HuH-7 (cell line): Measurements from ENCODE around the gene MVB12A.
A peak's percentile ranks its signal among the peaks of the same experiment; 100 is the strongest.

Experiments
- DNase-seq: peaks from one replicate; pipeline ENCODE4 v3.0.0; 2011; ENCODE audit warnings: low spot score

Gene MVB12A

DNA sequence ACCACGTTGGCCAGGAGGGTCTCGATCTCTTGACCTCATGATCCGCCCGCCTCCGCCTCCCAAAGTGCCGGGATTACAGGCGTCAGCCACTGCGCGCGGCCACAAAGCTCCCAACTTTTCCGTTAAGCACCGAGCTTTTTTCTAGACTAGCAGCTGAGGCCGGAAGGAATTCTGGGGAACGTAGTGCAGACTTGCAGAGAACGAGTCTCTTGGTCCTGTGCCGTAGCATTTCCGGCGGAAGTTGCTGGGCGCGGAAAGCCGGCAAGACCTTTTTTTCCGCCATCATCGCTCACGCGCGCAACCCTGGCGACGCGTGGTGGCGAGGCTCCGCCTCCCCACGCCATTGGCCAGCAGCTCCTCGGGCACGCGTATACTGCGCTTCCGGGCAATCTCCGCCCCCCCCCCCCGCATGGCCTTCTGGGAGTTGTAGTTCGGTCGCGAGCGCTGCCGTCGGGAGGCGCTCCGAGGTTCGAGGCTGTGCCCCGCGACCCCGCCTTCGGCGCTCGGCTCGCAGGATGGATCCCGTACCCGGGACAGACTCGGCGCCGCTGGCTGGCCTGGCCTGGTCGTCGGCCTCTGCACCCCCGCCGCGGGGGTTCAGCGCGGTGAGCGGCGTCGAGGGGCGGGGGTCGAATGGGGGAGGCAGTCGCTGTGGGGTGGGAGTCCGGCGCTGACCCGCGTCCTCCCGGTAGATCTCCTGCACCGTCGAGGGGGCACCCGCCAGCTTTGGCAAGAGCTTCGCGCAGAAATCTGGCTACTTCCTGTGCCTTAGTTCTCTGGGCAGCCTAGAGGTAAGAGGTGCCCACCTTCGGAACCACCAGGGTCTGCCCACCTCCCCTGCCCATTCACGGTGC lies at the start of gene MVB12A:
Gene MVB12A, plus strand, starts transcription at position 427 of the 854 bp plus-strand sequence. Its CDS starts 89 bp downstream, at position 516.
- DNase-seq = peak; percentile 94

DNA sequence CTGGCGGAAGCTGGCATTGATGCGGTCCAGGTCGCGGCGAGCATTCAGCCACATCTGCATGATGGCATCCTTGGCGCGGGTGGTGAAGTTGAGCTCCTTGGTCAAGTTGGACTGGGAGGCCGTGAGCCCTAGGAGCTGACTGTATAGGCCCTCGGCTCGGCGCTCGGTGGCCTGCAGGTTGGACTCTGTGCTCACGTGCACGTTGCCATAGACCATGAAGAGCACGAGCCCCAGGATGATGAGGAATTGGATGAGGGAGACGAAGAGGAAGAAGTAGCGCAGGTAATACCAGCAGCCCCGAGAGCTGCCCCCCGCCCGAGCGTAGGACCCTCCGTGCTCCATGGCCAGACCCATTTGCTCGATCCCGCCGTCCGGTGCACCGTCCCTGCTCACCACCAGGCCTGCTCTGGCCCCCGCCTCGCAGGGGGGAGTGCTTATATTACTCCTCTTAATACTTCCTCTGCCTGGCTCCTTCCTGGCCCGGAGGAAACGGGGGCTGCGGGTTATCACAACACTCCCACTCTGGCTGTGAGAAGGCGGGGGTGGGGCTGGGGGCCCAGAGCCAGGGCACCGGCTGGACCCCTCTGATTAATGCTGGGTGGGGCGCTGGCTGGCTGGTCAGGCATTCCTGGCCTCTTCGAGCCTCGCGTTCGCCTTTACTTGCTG lies 42.8 kb upstream of the MVB12A start, which contains the start of gene PLVAP:
Gene PLVAP, minus strand, starts transcription at position 408 of the 666 bp plus-strand sequence. Its CDS starts 54 bp downstream, at position 354.
- no peak for DNase-seq

DNA sequence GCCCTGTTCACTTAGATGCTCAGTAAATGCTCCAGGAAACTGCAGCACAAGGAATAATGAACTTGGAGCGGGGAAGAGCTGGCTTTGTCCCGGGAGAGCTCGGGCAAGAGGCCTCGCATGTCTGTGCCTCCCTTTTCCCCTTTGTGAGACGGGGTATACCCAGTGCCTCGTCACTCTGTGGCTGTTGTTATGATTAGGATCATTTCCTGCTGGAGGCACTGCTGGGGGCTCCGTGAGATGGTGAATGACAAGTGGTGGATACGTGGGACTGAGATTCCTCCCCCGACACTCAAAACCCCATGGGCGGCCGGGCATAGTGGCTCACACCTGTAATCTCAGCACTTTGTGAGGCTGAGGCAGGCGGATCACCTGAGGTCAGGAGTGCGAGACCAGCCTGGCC lies 41.6 kb upstream of the MVB12A start:
- DNase-seq = no peak

DNA sequence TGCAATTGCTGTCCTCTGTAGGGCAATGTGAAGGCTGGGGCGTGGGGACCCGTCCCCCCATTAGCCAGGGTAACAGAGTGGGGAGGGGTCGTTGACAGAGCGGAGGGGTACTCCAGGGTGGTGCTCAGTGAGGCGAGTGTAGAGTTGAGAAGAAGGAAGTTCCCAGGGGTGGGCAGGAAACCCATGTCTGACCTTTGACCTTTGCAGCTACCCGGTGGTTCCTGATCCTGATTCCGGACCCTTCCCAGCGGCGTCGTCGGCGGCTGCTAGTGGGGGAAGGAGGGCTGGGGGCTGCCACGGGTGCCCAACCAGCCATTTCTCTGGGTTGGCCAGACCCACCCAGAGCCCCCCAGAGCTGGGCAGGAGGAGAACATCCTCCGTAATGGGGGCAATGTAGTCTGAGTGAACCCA lies 40.6 kb upstream of the MVB12A start:
- no peak for DNase-seq

DNA sequence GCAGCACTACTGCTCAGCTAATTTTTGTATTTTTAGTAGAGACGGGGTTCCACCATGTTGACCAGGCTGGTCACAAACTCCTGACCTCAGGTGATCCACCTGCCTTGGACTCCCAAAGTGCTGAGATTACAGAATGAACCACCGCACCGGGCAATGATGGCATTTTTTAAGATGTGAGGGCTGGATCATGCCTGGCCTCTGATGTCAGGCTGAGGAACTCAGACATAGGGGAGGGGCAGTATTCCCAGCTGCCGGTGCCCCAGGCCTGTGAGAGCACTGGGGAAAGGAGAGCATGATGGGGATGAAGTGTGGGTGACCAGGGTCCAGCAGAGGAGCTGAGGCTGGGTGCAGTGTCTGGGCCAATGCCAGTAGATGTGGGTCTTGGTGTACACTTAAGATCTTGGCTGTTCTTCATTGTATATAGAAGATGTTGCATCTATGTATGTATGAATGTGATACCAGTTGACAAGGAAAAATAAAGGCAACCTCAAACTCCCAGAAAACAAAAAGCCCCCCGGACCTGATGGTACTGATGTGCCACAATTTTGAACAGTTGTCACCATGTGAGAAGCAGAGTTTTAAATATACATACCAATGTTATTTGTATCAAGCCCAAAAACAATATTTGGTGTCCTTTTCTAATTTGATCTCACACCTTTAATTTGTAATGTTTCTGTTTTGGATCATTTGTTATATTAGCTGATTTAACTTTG lies 39.3 kb upstream of the MVB12A start:
- no peak for DNase-seq

DNA sequence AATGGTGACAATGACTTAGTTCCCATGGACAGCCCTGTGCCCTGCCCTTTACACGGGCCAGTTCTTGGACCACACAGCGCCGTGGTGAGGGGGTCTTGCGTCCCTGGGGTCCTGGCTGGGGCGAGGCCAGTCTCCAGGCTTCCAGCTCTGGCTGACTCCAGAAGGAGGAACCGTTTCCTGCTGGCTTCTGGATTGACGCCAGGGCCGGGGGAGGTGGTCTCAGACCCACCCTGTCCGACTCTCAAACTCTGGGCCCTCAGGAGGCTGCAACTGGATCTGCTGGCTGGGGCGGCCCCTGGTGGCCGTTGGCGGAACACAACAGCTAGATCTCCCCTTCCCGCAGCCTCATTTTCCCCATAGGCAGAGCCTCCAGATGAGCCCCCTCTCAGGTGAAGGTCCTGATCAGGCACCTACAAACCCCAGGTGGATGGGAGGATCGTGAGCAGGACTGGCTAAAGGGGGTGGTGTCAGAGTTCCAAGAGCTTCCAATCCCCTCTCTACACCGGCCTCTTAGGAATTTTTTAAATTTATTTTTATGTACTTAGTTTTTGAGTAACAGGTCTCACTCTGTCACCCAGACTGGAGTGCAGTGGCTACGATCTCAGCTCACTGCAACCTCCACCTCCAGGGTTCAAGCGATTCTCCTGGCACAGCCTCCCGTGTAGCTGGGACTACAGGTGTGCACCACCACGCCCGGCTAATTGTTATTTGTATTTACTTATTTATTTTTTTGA lies 33.8 kb upstream of the MVB12A start:
- peak; percentile 72 for DNase-seq

DNA sequence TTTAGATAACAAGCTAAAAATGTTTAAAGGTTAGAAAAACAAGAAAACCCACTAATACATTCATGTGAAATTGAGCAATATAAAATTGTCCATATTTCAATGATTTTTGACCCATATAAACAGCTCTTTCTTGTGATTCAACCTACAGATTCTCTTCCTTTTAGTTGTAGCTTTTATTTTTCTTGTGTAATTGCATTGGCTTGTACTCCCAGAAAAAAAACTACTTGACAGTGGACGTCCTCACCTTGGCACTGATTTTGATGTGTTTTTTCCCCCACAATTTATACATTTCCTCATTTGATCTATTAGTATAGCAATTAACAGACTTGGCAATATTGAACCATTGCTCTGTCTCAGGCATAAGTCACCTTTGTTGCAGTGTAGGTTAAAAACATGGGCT lies 30.6 kb upstream of the MVB12A start:
- no peak for DNase-seq

DNA sequence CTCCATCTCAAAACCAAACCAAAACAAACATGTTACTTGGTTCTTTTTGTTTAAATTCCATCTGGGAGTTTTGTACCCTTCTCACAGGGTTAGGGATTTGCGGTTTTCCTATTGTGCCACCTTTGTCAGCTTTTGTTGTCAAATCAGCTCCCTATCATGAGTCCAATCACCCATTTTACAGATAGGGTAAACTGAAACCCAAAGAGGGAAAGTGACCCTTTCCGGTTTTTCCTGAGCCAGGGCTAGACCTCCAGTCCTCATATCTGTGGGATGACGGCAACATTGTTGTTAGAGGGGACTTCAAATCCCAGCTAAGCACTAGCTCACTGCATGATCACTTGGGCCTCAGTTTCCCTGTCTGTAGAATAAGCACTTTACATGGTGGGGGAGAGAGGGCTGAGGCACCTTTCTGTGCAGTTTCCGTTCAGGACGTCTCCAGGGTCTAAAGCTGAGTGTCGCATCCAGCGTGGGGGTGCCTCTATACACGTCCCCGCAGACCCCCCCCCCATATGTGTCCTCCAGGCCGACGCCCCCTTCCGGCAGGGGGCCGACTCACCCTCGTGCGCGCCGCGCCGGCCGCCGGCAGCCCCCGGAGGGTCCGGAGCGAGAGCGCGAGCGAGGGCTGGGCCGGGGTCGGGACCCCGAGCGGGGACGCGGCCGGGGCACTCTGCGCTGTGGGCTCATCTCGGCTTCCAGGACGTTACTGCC lies 29.7 kb upstream of the MVB12A start:
- no peak for DNase-seq

DNA sequence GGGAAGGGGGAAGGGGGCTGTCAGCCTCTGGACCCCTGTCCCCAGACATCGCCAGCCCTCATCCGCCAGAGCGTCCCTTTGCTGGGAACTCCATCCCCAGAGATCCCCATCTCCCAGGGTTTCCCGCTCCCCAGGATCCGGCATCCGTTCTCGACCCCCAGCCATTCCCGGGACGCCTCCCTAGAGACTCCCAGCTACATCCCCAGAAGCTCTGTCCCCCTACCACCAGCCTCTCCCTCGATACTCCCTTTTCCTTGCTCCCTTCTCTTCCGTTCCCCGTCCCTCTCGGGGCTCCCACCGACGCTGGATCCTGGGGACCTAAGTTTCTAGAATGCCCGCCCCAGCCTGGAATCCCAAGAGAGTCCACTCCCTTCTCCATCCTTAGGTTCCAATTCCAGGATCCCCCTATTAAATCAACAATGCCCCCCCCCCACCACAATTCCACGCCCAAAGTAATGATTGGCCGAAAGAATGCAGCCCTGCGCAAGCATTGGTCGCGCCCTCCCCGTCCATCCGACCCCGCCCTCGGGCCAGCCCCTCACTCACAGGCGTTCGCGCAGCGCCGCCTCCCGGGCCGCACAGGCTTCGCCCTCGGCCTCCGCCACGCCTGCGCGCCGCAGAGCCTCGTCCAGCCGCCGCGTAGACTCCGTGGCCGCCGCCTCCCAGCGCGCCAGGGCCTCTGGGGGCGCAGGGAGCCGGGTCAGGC lies 29.0 kb upstream of the MVB12A start:
- DNase-seq = peak; percentile 95

DNA sequence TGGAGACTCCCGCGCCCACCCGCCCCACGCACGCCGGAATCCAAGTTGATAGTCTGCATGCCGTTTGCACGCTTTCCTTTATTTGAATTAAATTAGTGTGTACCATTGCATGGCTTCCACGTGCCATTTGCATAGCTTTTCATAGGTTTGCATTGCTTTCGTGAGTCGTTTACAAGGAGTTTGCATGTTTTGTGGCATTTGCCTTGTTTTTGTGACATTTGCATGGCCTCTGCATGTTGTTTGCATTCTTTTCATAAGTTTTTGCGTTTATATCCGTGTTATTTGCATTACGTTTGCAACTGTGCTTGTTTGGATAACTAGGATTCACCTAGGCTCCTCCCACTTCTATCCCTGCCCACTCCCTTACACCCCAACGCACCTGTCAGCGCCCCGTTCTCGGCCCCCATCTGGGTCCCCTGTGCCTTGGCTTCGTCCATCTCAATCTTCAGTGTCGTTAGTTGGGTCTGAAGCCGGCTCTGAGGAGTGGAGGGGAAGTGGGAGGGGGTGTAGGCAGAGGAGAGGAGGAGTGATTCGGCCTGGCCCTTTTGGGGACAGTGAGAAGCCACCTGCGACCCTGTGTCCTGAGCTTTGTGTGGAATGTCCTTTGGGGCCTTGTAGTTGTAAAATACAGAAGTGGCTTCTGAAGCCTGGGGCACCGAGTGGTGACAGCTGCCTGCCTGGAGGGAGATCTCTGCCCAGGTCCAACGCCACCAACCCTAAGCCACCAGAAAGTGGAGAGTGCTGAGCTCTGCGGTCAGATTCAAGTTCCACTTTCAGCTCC lies 28.3 kb upstream of the MVB12A start:
- DNase-seq = peak; percentile 59

DNA sequence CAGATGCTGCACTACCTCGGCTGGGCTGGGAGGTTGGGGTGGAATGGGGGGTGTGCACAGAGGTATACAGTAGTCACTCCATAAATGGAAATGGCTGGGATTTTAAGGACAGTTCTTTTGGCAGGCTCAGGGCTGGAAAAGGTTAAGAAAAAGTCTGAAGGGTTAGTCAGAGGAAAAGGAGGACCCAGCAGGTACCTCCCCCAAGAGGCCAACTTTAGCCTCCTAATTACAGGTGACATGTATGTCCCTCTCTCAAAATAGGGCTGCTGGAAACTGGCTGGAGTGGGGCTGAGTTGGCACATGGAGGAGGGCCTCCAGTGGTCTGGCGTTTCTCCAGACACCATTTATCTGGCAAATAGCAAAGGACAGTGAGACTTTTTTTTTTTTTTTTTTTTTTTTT lies 26.8 kb upstream of the MVB12A start:
- DNase-seq = no peak

DNA sequence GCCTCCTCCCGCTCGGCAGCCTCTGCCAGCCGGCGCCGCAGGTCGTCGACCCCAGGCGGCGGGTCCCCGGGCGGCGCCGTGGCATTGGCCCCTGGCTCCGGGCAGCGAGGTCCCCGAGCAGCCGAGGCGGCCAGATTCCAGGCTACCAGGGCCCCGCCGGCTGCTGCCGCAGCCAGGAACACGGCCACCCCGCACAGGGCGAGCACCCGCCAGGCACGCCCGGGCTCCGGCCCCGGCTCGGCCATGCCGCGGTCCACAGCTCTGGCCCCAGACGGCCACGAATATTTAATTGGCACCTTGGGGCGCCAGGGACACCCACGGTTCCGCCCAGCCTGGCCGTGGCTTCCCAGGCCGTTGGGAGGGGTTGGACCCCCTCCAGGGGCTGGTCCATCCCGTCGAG lies 25.9 kb upstream of the MVB12A start, which contains the start of gene CCDC194:
Gene CCDC194, minus strand, starts transcription at position 283 of the 400 bp plus-strand sequence. Its CDS starts 38 bp downstream, at position 245.
- no peak for DNase-seq

DNA sequence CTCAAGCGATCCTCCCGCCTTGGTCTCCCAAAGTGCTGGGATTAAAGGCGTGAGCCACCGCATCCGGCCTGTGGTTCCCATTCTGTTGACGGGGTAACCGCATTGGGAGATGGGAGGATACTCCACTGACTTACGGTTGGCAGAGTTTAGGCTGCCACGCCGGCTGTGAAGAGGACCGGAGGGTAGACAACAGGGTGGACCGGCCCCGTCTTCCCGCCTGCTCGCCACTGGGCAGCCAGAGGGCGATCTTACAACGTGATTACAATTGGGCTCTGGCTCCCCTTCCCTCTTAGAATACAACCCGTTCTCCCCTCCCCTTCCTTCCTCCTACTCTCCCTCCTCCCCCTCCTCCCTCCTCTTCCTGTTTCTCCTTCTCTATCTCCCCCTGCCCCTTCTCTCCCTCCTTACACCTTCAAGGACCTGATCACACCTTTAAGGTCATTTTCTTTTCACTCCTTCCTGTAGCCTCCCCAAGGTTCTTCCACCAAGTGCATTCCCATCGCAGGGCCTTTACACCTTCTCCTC lies 24.9 kb upstream of the MVB12A start:
- no peak for DNase-seq

DNA sequence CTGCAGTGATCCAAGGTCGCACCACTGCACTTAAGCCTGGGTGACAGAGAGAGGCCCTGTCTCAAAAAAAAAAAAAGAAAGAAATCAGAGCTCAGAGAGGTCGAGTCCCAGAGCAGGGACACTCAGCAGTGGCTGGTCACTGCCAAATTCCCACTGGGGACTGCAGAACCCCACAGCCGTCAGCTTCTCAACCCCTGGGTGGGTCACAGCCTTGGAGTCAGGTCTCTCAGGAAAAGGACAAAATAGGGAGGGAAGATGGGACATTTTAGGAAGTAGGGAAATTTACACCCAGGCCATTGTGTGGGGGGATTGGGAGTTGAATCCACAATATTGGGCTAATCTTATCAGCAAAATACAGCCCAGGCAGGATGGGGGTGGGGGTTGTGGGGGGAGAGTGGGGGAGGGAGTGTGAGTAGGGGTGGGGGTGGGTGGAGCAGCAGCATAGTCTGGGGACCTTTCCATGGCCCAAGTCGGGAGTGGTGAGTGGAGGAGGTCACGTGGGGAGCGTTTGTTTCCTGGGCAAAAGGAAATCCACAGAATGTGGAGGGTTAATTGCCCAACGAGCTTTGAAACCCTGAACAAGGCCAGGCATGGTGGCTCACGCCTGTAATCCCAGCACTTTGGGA lies 20.8 kb upstream of the MVB12A start:
- no peak for DNase-seq

DNA sequence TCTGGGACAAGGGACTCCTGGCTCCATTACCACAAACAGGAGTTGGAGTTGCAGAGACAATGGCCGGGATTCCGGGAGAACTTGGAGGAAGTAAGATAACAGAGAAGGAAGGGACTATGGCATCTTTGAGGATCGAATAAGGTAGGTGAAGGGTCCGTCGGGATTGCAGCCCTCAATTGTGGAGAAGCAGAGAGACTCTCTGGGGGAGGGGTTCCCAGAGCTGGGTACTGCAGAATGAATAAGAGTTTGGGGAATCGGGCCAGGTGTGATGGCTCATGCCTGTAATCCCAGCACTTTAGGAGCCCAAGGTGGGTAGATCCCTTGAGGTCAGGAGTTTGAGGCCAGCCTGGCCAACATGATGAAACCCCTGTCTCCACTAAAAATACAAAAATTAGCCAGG lies 18.2 kb upstream of the MVB12A start:
- DNase-seq = no peak

DNA sequence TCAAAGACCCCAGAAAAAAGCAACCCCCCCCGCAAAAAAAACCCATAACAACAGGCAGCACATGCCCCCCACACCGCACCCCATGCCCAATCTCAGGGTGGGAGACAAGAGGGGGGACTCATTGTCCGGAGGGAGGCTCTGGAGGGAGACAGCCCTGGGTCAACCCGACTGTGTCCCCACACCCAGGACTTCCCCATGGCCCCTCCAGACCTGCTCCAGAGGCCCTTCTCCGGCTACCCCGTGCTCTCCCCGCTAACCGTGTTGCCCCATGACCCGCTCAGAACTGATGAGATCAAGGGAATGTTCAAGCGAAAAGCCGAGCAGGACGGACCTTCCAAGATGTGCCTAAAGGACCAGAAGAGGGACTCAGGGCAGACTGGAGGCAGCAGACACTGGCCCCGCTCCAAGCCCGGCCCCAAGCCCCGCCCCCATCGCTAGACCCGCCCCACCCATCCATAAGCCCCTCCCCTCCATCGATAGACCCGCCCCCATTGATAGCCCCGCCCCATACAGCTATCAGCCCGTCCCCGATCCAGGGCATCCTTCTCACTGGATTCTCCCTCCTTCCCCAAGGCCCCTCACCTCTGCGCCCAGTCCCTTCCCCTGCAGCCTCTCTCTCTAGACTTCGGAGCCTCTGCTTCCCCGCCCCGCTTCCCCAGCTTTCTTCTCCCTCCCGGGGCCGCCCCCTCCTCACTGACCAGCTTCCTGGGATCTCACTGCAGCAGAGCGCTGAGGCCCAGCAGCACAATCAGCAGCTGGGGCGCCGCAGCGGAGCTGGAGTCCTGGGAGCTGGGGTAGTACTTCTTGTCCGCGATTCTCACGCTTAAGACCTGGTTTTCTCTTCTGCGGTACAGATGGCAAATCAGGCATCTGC lies 16.6 kb upstream of the MVB12A start:
- DNase-seq = no peak

DNA sequence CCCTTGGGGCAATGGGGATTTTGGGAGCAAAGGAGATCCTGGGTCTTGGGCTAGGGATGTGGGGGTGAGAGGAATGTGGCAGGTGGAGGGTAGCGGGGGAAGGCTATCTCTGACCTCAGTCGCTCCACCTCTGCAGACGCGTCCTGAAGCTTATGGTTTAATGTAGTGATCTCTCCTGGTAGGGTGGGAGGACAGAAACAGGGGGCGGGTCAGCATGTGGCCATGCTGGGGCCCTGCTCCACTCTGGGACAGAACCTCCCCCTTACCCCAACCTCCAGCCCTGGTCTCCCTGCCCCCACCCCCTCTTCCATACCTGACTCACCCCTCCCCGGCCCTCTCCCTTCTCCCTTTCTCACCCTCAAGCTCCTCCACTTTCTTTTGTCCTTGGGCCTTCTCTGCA lies 15.8 kb upstream of the MVB12A start:
- no peak for DNase-seq

DNA sequence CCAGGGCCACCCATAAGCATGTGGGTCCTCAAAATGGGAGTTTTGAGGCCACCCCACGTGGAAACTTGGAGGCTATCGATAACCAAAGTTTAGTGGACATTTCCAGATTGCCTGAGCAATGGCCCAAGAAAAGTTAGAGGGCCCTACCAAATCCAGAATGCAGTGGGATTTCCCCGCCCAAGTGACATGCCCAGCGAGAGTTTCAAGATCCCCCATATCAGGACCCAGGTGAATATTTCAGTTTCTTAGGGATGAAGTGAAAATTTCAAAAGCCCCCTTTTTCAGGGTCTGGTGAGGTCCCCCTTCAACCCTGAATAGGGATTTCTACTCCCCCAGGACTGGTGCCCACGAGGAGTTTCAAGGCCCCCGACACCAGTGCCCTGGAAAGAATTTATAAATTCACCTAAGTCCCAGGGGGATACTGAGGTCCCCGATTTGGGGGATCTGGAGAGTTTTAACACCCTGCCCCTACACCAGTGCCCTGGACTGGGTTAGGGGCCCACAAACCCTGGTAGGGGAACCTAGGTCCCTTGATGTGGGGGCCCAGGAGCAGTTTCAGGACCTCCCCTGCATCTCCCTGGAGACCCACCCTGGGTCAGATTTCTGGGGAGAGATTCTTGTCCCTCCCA lies 15.1 kb upstream of the MVB12A start:
- DNase-seq = no peak
